ENCODE data around the gene PIP5KL1. TPM values are rescaled to one million over a fixed set of nuclear protein-coding genes. Genes with fewer than 3 reads are reported as not detected.

Gene PIP5KL1
- total RNA-seq, 1 donor from 2014 or later = 3.4 TPM

DNA sequence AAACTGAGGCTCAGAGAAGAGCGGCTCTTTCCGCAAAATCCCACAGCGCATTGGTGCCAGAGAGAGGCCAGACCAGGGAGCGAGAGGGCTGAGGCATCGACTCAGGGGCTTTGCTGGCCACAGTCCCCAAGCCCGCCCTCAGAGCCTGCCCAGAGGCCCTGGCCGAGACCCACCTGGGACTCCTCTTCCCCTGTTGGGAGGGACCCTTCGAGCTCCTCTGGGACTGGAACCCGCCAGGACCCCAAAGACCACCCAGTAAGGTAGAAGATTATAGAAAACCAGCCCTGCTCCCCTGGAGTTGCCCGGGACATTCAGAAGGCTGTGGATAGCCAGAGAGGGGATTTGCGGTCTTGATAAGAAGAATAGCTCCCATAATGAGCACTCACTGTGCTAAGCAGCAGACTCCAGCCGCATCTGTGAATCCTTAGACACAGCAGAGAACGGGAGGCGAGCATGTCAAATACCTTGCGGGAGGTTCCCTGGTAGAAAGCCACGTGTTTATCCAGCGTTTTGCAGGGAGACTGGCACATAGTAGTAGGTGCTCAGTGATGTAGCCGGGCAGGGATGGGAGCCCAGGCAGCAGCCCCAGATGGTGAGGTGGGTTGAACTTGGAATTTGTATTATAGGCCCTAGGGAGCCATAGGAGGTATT, 52.5 kb downstream of the PIP5KL1 start:
- Mint-ChIP-seq H3K36me3 (ENCODE audit: low read depth) (no peaks in the 10 kb centered on the region), H3K9me3 (no peaks in the 10 kb centered on the region), H3K4me3 (peak overlapping the region; percentile 78), H3K4me1 (peaks cover 16% of the 10 kb centered on the region), H3K27ac (ENCODE audit: unreplicated experiment) (no peak overlapping the region), H3K27me3 (ENCODE audit: low read depth) (no peaks in the 10 kb centered on the region)
- TF ChIP-seq, protein P1, sequence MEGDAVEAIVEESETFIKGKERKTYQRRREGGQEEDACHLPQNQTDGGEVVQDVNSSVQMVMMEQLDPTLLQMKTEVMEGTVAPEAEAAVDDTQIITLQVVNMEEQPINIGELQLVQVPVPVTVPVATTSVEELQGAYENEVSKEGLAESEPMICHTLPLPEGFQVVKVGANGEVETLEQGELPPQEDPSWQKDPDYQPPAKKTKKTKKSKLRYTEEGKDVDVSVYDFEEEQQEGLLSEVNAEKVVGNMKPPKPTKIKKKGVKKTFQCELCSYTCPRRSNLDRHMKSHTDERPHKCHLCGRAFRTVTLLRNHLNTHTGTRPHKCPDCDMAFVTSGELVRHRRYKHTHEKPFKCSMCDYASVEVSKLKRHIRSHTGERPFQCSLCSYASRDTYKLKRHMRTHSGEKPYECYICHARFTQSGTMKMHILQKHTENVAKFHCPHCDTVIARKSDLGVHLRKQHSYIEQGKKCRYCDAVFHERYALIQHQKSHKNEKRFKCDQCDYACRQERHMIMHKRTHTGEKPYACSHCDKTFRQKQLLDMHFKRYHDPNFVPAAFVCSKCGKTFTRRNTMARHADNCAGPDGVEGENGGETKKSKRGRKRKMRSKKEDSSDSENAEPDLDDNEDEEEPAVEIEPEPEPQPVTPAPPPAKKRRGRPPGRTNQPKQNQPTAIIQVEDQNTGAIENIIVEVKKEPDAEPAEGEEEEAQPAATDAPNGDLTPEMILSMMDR (conservative IDR thresholded peaks at IDR 0.05) = no peak
- no peak for DNase-seq (ENCODE audit: low read depth, low spot score)

DNA sequence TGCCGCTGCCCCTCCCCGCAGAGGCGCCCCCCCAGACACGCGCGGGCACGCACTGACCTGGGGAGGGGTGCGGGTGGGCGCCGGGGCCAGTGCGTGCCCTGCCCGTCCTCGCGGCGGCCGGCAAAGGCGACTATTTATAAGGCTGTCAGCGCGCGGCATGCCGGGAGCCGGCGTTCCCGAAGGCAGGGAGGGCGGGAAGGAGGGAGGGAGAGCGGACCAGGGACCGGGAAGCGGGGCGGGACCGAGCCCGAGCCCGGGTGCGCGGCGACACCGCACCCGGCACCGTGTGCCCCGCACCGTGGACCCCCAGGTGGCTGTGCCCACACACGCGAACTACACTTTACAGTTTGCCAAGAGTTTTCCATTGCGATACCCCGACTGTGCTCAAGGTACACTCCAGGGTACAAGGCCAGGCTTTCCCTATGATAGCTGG, 53.0 kb downstream of the PIP5KL1 start, which contains the start of gene AK1:
TSS of gene AK1 (minus strand) at position 110 of the 433 bp plus-strand sequence. CDS start 3,058 bp downstream, outside the sequence.
- peak; percentile 58 for DNase-seq (ENCODE audit: low read depth, low spot score)
- peak within 1 kb of the TSS; percentile 89 for H3K4me3 Mint-ChIP-seq
- peaks cover 19% of the 10 kb centered on the region for H3K4me1 Mint-ChIP-seq
- TF ChIP-seq, protein P1 (conservative IDR thresholded peaks at IDR 0.05) = no peak
- no peaks in the 10 kb centered on the region for H3K36me3 Mint-ChIP-seq (ENCODE audit: low read depth)
- H3K9me3 Mint-ChIP-seq = no peaks in the 10 kb centered on the region
- peak within 1 kb of the TSS; percentile 95 for H3K27ac Mint-ChIP-seq (ENCODE audit: unreplicated experiment)
- no peaks in the 10 kb centered on the region for H3K27me3 Mint-ChIP-seq (ENCODE audit: low read depth)

DNA sequence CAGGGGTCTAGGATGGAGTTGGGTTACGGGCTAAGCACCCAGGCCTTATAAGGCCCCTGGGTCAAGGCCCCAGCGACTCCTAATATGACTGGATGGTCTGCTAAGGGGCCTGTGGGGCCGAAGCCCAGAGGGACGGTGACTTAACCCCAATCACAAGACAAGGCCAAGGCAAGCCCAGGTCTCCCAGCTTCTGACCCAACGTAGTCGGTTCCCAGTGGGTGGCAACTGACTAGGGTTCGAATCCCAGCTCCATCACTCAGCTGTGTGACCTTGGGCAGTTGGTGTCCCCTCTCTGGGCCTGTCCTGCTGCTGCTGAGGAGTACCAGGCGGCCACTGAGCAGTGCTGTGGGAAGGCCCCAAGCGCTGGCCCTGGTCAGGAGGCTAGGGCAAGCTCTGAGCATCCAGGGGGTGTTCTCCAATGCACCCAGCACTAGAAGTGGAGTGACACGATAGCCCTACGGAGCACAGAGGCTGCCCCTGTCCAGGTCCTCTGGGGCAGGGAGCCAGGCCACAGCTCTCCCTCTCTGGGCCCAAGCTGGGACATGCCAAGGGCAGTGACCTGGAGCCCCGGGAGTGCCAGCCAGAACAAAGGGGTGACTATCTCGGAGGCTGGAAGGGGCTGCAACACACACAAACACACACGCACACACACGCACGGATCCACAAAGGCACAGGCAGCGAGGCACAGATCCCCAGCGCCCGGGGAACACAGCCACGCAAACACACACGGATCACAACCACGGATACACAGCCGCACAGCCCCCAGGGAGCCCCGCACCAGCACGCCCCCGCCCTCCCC, 53.6 kb downstream of the PIP5KL1 start:
- Mint-ChIP-seq H3K36me3 (ENCODE audit: low read depth) (no peaks in the 10 kb centered on the region), H3K27ac (ENCODE audit: unreplicated experiment) (peak overlapping the region; percentile 95), H3K9me3 (no peaks in the 10 kb centered on the region), H3K4me3 (peak overlapping the region; percentile 89), H3K4me1 (peaks cover 19% of the 10 kb centered on the region), H3K27me3 (ENCODE audit: low read depth) (no peaks in the 10 kb centered on the region)
- TF ChIP-seq, protein P1 (conservative IDR thresholded peaks at IDR 0.05) = no peak
- DNase-seq (ENCODE audit: low read depth, low spot score) = no peak

DNA sequence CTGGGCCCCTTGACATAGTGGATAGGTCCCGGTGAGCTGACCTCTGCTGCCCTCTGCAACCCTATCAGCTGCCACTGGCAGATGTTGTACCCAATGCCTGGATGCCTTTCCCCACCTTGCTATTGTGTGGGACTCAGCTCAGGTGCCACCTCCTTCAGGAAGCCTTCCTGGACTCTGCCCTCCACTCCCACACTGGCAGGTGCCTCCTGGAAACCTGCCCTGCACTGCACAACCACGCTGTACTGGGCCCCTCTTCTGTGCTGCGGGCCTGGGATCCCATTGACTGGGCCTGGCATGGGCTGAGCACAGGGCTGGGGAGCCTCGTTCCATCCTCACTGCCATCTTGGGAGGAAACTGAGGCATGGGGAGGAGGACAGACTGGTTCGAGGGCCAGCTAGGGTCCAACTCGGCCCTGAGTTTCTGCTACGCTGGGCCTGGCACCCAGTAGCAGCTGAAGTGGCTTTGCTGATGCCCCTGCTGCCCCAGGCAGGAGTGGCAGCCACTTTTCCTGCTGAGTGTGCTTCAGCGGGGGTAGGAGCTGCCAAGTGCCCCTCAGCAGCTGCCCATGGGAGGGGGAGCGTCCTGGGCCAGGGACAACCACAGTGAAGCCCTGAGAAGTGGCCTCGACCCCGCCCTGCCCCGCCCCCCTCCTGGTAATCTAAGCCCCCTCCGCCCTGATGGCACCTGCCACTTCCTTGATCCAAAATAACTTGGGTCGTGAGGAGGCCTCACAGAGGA, 54.4 kb downstream of the PIP5KL1 start:
- no peak overlapping the region for H3K27ac Mint-ChIP-seq (ENCODE audit: unreplicated experiment)
- H3K9me3 Mint-ChIP-seq = no peaks in the 10 kb centered on the region
- H3K4me1 Mint-ChIP-seq = peaks cover 19% of the 10 kb centered on the region
- no peaks in the 10 kb centered on the region for H3K36me3 Mint-ChIP-seq (ENCODE audit: low read depth)
- TF ChIP-seq, protein P1 (conservative IDR thresholded peaks at IDR 0.05) = no peak
- H3K27me3 Mint-ChIP-seq (ENCODE audit: low read depth) = no peaks in the 10 kb centered on the region
- peak overlapping the region; percentile 89 for H3K4me3 Mint-ChIP-seq
- no peak for DNase-seq (ENCODE audit: low read depth, low spot score)

DNA sequence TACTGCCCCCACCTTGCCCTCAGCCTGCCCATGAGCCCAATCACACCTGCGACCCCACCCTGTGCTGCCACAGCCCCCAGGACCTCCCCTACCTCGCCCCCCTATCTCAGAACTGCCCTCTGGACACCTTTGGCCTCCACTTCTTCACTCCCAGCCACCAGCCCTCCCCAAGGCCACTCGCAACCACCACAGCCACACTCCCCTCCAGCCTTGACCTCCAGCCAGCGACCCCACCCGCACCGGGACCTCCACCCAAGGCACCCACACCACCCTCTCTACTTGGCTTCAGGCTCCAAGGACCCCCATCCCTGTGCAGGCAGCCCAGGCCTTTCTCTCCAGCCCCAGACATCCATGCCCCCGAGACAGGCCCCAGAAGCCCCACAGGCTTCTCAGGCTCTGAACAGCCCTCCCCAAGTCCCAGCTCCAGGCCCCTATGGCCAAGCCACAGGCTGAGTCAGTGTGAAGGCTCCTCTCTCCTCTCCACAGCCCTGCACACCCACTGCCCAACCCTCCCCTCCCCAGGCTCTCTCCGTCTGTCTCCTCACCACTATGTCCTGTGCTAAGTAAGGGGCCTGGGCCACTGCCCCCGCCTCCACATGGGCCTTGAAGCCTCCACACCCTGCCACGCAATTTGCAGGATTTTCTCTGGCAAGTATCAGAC, 55.1 kb downstream of the PIP5KL1 start:
- Mint-ChIP-seq H3K9me3 (no peaks in the 10 kb centered on the region), H3K27ac (ENCODE audit: unreplicated experiment) (no peak overlapping the region), H3K4me1 (peaks cover 19% of the 10 kb centered on the region), H3K4me3 (peak overlapping the region; percentile 61), H3K27me3 (ENCODE audit: low read depth) (no peaks in the 10 kb centered on the region), H3K36me3 (ENCODE audit: low read depth) (no peaks in the 10 kb centered on the region)
- TF ChIP-seq, protein P1 (conservative IDR thresholded peaks at IDR 0.05) = no peak
- DNase-seq (ENCODE audit: low read depth, low spot score) = no peak
